Suprapubic skin (tissue), 4 donors: ENCODE data around the gene TSSC4.

ENCODE experiments used
- EP300 ChIP-seq: sonication (generic); formaldehyde crosslinking; IDR thresholded peaks from one replicate; pipeline ENCODE4 v1.6.1; 2017; ENCODE audit warnings: antibody characterized with exemption
- POLR2A ChIP-seq, 2 donors: fragments of 450-650 bp; IDR thresholded peaks; one replicate each; pipeline ENCODE4 v1.6.1; 2017; ENCODE audit warnings: antibody characterized with exemption in 2 of 2, mild to moderate bottlenecking in 2 of 2, moderate library complexity in 2 of 2
- POLR2AphosphoS5 ChIP-seq, 3 donors: sonication (generic); formaldehyde crosslinking; IDR thresholded peaks; one replicate each; pipeline ENCODE4 v1.6.1; 2017; ENCODE audit warnings: antibody characterized with exemption in 3 of 3

GRCh38 chr11:2397005-2397404 lies 3.5 kb upstream of the TSSC4 start:
- TF ChIP-seq EP300 (no peak), POLR2AphosphoS5 (IDR thresholded peaks at IDR 0.05) (no peak), POLR2A (IDR thresholded peaks at IDR 0.05) (no peak)
